DMS114 treated with DMSO at 0.1 percent for 48 hours (cell line): ENCODE results near the gene KLHL13.
"Not testable (repeated sequence)": the region's sequence is repeated elsewhere in the genome, so short reads cannot be mapped to it uniquely, and the experiment has no call there.

ENCODE experiments used
- DNase-seq: peaks from one replicate; lab custom pipeline; 2025; ENCODE audit not compliant: unreplicated experiment; lab: John Stamatoyannopoulos, UW

Gene KLHL13

DNA sequence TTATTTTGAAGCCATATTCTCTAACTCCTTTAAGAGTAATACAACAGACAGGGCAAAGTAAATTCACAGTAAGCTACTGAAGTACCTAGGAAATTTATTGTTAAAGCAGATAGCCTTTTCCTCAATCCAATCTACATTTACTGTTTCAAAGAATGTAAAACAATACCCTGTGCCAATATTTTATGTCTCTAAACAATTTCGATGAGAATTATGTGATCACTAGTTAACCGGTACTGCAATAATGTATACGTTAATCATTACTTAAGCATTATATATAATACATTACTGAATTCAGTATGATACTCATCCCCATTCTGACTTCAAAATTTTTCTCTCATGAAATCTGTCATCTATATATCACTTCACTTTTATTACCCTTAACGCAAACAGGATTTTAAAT is 28.5 kb downstream of the KLHL13 start:
- no peak for DNase-seq

DNA sequence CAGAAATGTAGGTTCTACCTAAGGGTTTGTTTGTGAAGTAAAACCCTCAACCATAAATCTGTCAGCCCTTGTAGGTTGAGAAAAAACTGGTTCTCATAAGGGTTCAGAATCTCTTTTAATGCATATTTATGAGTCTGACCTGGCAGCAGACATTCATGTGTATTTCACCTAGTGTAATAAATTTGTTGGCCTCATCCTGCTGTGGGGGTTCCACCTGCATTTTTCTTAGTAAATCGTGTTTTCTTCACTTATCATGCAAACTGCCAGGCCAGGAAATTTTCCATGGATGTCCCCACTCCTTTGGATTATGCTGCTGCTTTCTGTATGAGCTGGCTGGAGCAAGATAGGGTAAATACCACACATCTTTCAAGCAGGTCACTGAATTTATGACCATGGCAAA is 42.4 kb downstream of the KLHL13 start:
- no peak for DNase-seq

DNA sequence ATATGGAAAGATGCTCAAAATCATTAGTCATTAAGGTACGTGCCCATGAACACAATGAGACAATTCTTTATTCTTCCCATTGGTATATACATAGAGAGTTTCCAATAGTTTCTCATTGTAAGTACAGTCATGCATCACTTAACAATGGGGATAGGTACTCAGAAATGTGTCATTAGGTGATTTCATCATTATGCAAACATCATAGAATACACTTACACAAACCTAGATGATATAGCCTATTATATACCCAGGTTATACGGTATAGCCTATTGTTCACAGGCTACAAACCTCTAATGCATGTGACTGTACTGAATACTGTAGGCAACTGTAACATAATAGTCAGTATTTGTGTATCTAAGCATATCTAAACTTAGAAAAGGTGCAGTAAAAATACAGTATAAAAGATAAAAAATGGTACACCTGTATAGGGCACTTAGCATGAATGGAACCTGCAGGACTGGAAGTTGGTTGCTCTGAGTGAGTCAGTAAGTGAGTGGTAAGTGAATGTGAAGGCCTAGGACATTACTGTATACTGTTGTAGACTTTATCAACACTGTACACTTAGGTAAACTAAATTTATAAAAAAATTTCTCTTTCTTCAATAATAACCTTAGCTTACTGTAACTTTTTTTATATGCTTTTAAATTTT is 49.6 kb downstream of the KLHL13 start:
- DNase-seq: no peak

DNA sequence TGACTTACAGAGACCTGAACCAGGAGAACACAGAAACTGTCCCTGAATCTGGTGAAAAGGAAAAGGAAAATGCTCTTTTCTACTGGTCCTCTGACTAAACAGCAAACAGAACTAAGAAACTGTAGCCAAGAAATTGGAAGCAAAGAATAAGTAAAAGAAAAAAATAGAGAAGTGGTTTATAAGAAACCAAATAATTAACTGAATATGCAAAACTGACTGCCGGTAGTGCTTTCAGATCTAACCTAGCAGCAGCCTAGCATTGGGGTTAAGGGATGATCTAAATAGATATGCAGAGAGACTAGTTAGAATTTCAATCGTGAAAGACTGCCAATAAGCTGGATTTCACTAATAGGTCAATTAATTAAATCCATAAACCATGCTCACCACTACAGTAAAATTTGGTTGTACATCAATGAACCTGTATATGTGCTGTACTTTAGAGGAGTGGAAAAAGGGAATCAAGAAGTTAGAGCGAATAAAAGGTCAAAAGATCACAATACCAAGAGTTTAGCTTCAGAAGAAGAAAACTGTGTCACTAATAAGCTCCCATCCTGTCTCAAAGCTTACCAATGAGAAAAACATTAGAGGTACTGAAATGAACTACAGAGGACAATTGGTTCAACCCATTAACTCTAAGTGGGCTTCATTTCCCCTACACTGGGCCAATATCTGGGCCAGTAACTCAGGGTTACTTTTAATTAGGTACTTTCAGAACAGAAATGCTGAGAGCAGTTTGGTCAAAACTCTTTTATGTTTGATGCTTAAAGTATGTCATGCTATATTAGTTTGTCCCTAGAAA is 53.6 kb downstream of the KLHL13 start:
- DNase-seq: no peak

DNA sequence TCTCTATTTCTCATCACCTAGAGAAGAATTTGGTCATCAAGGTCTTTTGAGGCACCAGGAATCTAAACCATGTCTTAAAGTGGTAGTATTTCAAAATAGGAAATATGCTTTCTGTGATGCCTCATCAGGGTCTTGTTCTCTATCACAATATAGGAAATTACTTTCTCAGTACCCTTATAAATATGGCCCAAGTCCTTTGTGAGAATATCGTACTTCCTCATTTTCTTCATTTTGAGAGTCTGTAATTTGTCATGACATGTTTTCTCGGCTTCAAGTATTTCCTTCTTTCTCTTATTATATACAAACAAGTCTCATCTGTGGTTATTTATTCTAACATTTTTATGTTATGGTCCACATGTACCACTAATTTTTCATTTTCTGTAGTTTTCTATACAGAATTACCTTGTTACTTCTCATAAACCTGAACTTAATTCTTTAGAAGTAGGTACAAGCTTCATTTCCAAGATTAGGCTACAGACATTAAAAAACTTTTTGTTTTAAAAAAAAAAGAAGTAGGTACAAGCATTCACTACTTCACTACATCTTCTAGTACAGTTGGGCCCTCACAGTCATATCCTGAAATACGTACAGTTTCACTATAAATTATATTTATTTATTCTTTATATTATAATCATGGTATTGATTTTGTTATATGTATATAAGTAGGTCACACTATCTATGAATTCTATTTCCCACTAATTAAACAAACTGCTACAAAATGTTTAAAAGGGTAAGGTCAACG is 54.4 kb downstream of the KLHL13 start:
- DNase-seq: no peak

DNA sequence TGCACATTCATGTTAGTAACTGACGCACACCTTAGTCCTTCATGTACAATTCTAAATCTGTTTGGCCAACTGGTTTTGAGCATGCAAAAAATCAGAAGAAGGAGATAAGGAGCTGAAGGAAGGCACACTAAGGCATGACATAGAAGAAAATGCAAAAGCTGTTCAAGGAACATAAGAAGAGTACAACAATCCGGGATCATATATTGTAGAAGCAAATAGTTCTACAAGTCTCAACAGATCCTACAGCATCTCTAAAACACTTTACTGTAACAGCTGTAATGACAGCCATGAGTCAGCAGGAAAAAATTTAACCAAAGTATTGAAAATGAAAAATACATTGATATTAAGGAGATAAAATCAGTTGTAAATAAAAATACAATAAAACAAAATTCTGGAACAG is 57.7 kb downstream of the KLHL13 start:
- no peak for DNase-seq

DNA sequence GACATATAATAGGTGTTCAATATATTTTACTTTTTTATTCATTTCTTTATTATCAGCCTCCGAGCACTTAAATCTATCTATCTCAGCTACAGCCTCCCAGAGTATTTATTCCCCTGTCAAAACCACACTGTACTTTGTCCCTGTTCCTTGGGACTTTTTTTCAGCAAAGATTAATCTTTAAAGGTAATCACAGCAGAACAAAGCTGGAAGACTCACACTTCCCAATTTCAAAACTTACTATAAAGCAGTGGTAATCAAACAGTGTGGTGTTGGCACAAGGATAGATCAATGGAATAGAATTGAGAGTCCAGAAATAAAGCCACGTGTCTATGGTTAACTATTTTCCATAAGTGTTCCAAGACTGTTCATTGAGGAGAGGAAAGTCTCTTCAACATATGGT is 59.7 kb downstream of the KLHL13 start:
- DNase-seq: no peak

DNA sequence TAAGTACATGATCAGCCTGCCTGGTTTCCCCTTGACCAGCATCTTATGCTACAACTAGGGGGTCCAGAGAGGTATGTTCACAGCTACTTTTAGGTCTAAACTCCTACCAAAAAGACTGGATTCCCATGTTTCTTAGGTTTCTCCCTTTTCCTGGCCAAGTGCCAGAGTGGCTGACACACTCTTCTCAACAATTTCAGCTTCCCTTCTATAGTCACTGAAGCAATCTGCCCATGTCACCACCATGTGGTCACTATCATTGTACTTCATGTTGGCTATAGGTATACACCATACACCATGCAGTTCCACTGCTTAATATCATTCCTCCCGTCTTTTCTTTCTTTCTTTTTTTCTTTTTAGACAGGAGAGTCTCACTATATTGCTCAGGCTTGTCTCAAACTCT is 66.9 kb downstream of the KLHL13 start:
- no peak for DNase-seq

DNA sequence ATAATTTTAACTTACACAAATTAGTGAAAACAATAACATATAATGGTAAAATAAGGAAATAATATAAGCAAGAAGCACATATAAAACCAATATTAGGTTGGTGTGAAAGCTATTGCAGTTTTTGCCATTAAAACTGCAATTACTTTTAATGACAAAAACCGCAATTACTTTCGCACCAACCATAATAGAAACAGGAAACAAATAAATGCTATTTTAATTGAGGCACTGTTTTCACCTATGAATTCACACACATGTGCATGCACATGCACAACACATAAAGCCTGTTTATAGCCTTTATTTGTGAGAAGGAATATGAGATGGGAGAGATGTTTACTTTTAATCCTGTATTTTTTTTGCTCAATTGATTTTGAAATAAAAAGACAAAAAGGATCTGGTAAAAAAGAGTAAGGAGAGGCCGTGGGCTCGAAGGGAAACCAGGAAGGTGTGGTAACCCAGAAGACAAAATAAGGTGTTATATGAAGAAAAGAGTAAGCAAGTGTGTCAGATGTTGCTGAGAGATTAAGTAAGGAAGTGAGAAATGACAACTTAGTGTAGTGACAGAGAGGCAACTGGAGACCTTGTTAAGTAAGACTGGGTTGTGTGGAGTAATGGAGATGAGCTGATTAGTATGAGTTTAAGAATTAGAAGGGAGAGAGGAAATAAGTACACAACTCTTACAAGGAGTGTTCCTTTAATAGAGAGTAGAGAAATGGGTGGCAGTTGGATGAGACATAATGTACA is 69.0 kb downstream of the KLHL13 start:
- no peak for DNase-seq

DNA sequence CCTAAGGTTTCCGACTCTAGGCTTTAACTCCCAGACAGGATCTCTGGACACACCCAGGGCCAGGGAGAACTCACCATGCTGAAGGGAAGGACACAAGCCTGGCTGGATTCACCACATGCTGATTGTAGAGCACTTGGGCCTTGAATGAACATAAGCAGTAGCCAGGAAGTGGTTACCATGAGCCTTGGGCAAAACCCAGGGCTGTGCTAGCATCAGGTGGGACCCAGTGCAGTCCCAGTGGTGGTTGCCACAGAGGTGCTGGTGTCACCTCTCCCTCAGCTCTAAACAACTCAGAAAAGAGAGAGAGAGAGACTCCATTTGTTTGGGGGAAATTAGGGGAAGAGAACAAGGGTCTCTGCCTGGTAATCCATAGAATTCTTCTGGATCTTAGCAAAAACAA is 77.0 kb downstream of the KLHL13 start:
- DNase-seq: no peak

DNA sequence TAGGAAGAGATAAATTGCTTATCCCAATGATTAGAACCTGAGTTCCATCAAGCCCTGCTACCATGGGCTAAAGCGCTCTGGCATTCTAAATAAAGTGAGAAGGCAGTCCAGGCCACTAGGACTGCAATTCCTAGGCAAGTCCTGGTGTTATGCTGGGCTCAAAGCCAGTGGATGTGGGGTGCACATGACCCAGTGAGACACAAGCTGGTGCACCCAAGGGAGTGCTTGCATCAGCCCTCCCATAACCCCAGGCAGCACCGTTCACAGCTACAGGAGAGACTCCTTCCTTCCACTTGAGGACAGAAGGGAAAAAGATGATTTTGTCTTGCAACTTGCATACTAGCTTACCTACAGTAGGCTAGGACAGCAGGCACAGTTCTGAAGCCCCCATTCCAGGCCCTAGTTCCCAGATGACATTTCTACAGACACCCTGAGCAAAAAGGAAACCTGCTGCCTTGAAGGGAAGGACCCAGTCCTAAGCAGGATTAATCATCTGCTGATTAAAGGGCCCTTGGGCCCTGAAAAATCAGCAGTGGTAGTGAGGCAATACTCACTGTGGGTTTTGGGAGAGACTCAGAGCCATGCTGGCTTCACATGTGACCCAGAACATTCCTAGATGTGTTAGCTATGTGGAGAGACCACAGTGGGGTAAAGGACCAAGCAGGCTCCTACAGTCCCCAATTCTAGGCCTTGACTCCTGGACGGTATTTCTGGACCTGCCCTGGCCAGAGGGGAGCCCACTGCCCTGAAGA is 77.8 kb downstream of the KLHL13 start:
- no peak for DNase-seq

DNA sequence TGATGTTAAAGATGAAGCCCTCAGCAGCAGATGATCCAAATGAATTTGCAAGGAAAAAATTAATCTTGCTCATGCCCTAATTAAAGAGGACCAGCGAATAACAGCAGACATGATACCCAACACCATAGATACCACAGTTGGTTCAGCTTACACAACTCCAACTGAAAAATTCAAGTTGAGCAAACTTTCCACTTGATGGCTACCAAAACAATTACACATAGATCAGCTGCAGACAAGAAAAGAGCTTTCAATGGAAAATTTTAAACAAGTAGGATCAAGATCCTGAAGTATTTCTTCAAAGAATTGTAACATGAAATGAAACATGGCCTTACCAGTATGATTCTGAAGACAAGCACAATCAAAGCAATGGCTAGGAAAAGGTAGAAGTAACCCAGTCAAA is 90.0 kb downstream of the KLHL13 start:
- no peak for DNase-seq

DNA sequence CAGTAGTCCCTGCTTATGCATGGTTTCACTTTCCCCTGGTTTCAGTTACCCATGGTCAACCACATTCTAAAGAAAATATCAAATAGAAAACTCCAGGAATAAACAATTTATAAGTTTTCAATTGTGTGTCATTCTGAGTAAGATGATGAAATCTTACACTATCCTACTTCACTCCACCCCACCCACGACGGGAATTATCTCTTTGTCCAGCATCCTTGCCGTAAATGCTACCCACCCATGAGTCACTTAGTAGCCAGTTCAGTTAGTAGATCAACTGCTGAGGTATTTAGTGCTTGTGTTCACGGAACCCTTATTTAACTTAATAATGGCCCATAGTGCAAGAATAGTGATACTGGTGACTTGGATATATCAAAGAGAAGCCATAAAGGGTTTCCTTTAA is 91.4 kb downstream of the KLHL13 start:
- no peak for DNase-seq

DNA sequence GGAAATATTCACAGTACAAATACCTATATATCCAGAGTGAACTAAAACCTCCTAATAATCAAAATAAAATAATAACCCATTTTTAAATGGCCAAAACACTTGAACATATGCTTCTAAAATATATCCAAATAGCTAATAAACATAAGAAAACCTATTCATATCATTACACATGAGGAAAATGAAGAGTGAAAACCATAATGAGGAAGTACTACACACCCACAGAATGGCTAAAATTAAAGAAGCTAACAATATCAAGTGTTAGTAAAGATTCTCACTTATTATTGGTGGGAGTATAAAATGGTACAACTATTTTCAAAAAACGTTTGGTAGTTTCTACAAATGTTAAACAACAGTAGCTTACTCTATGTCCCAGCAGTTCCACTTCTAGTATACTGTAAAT is 92.1 kb downstream of the KLHL13 start:
- DNase-seq: no peak

DNA sequence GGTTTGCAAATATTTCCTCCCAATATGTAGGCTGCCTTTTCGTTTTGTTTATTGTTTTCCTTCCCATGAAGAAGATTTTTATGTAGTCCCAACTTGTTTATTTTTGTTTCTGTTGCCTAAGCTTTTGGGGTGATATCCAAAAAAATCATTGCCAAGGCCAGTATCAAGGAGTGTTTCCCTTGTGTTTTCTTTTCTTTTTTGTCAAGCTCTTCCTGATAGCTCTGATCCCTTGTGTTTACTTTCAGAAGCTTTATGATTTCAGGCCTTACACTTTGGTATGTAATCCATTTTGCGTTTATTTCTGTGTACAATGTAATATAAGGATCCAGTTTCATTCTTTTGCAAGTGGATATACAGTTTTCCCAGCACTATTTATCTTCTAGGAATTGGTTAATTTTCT is 93.9 kb downstream of the KLHL13 start:
- DNase-seq: no peak

DNA sequence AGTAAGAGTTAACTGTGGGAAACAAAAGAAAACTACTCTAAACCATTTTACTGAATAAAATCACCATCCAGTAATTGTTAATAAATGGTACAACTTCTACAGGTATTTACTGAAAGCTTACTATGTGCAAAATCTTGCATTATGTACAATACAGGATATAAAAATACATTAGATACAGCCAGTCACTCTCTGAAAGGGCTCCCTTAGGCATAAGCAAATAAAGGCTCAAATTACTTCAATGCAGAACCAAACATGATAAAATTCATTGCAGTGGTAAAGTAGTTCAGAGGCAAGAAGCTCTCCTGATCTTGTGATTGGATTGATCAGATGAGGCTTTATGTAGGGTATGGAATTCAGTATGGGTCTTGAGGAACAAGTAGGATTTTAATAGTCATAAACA is 100.2 kb downstream of the KLHL13 start:
- no peak for DNase-seq

DNA sequence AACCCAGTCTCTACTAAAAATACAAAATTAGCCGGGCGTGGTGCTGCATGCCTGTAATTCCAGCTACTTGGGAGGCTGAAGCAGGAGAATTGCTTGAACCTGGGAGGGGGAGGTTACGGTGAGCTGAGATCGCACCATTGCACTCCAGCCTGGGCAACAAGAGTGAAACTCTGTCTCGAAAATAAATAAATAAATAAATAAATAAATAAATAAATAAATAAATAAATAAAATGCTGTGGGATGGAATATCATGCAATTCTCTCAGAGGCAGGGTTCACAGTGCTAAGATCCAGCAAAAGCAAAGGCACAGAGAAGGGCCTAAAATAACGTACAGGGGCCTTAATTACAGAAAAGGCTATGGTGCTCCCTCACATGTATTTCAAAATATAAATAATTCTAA is 114.2 kb downstream of the KLHL13 start:
- not testable (repeated sequence) for DNase-seq

DNA sequence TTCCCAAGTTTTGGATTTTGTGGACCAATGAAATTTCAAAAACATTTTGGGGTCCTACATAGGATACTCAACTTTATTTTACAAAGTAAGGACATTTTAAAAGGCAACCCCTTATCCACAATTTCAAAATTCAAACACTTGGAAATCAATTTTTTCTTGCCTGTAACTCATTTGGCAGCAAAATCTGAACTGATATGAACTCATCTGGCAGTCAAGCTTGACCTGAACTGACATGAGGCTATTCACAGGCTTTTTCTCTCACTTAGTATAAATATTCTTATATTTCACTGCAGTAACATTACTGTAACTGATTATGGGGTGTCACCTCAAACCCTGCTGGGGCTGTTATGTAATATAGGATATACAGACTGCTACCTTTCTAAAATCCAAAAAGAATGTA is 116.1 kb downstream of the KLHL13 start:
- no peak for DNase-seq

DNA sequence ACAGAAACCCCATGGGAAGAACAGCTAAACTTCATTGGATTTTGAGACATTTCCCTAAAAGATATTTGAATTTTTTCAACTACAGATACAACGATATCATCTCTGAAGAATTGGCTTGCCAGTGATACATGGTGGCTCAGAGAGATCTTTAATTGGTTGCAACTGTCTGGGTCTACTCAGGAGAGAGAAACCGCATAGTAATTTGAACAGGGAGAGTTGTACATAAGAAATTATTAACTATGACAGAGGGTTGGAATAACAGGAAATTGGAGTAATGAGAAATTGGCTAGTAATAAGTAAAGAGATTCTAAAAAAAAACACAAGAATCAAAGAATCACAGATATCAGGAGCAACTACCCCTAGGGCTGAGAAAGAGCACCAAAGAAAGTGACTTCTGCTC is 118.4 kb downstream of the KLHL13 start:
- DNase-seq: no peak

DNA sequence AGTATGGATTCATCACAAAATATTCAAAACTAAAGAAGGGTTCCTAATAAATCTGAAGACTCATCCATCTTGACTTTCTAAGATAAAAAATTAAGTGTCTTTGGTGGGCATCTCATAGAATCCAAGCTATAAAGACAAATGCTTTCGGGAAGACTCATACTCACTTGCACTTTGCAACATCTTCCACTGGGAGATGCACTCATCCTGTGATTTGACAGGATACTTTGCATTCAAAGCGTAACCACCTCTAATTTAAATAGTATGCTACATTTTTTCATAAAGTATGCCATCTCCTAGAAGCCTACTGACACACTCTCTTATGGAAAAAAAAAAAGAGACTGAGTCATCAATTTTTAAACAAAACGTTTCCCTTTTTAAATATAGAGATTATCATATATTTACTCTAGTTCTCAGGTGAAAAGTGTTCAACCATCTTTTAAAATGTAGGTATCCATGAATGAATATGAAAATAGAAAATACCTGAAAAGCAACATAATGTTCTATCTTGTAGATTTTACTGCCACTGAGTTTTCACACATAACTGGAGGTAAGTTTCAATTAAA is 119.6 kb downstream of the KLHL13 start:
- no peak for DNase-seq
